Measurements from ENCODE around the gene DYRK1A. TPM values are rescaled to one million over a fixed set of nuclear protein-coding genes. Genes with fewer than 3 reads are reported as not detected.
"Not testable (repeated sequence)": the region's sequence is repeated elsewhere in the genome, so short reads cannot be mapped to it uniquely, and the experiment has no call there.

DYRK1A gene
- total and polyA plus RNA-seq, 2 donors from 2014 or later, result 14.5 to 78.0 TPM

DNA sequence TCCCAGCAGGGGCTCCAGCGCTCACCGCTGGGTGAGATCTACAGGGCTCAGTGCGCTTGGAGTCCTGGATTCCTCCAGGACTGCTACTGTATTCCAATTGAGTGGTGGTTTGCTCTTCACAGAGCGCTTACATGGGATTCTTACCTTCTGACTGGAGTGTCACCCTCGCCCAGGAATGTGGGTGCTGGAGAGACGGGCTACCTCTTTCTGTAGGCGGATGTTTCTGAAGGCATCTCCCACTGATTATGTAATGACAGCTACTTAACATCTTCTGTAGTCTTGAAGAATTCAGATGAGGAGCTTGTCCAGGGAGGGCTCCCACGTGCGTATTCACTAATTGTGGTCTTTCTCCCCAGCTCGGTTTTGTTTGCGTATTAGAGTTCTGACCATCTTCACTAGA, 154.2 kb downstream of the DYRK1A start:
- Histone ChIP-seq H3K27ac (ENCODE audit: low read depth in 2 of 2, low read length in 2 of 2) (no peak overlapping the region), H3K36me3 (ENCODE audit: control insufficient read depth in 2 of 3, insufficient read depth in 3 of 3, low read length in 3 of 3) (peaks cover 0 to 3% (median 0%) of the 10 kb centered on the region in 3 donors), H3K4me1 (ENCODE audit: control insufficient read depth in 2 of 3, insufficient read depth in 2 of 3, low read depth in 1 of 3, low read length in 3 of 3) (peaks cover 0 to 8% (median 4%) of the 10 kb centered on the region in 3 donors), H3K9me3 (ENCODE audit: control insufficient read depth in 2 of 3, insufficient read depth in 1 of 3, low read length in 3 of 3) (no peaks in the 10 kb centered on the region), H3K9ac (ENCODE audit: low read length in 3 of 3) (no peak overlapping the region), H3K4me3 (ENCODE audit: low read length in 3 of 3) (no peak overlapping the region), H3K27me3 (ENCODE audit: control insufficient read depth, insufficient read depth, low read length) (no peaks in the 10 kb centered on the region)
- no peak for FAIRE-seq
- TF ChIP-seq, protein P1, sequence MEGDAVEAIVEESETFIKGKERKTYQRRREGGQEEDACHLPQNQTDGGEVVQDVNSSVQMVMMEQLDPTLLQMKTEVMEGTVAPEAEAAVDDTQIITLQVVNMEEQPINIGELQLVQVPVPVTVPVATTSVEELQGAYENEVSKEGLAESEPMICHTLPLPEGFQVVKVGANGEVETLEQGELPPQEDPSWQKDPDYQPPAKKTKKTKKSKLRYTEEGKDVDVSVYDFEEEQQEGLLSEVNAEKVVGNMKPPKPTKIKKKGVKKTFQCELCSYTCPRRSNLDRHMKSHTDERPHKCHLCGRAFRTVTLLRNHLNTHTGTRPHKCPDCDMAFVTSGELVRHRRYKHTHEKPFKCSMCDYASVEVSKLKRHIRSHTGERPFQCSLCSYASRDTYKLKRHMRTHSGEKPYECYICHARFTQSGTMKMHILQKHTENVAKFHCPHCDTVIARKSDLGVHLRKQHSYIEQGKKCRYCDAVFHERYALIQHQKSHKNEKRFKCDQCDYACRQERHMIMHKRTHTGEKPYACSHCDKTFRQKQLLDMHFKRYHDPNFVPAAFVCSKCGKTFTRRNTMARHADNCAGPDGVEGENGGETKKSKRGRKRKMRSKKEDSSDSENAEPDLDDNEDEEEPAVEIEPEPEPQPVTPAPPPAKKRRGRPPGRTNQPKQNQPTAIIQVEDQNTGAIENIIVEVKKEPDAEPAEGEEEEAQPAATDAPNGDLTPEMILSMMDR (IDR thresholded peaks at IDR 0.05; ENCODE audit: borderline replicate concordance, extremely low read depth, insufficient read depth), result no peak
- no peak for DNase-seq
- intact Hi-C loops (cut with DNase I), result no loop called here

DNA sequence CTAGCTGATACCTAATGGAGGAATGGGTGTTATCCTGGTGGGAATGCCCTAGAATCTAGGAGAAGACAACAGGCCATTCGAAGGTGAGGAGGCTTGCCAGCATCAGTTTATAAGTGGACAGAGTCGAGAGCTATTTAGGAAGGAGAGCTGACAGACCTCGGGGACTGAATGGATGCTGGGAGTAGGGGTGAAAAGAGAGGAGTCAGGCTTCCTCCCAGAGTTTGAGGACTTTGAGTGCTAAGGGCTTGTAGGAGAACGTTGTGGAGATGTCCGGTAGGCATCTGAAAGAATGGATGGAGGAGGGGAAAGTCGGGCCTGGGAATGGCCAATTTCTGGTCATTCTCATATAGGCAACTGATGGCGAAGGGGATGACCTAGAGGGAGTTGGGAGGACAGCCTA, 155.1 kb downstream of the DYRK1A start:
- DNase-seq, result no peak
- intact Hi-C loops (cut with DNase I), result no loop called here
- Histone ChIP-seq H3K27me3 (ENCODE audit: control insufficient read depth, insufficient read depth, low read length) (no peaks in the 10 kb centered on the region), H3K9ac (ENCODE audit: low read length in 3 of 3) (no peak overlapping the region), H3K27ac (ENCODE audit: low read depth in 2 of 2, low read length in 2 of 2) (no peak overlapping the region), H3K4me1 (ENCODE audit: control insufficient read depth in 2 of 3, insufficient read depth in 2 of 3, low read depth in 1 of 3, low read length in 3 of 3) (peaks cover 0 to 5% (median 4%) of the 10 kb centered on the region in 3 donors), H3K36me3 (ENCODE audit: control insufficient read depth in 2 of 3, insufficient read depth in 3 of 3, low read length in 3 of 3) (no peaks in the 10 kb centered on the region), H3K9me3 (ENCODE audit: control insufficient read depth in 2 of 3, insufficient read depth in 1 of 3, low read length in 3 of 3) (no peaks in the 10 kb centered on the region), H3K4me3 (ENCODE audit: low read length in 3 of 3) (no peak overlapping the region)
- TF ChIP-seq, protein P1 (IDR thresholded peaks at IDR 0.05; ENCODE audit: borderline replicate concordance, extremely low read depth, insufficient read depth), result no peak
- FAIRE-seq, result no peak

DNA sequence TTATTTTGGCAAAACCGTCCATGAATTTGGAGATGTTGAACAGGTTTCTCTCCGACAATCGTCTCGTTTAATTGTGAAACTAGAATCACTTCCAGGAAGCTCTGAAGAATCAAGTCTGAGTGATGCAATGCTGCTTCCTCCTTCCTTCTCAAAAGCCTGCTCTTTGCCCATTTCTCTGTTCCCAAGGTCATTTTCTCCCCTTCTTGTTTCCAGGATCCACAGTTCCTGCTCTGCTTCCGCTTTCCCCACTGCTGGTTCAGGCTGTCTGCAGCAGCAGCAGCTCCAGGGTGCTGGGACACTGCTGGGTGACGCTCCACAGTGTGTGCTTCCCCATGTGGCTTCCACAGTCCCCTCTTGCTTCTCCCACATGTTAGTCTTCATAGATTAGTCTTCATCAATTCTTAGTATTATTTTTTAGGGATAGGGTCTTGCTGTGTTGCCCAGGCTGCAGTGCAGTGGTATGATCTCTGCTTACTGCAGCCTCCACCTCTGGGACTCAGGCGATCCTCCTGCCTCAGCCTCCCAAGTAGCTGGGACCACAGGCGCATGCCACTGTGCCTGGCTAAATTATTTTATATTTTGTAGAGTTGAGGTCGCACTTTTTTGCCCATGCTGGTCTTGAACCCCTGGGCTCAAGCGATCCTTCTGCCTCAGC, 156.2 kb downstream of the DYRK1A start:
- TF ChIP-seq, protein P1 (IDR thresholded peaks at IDR 0.05; ENCODE audit: borderline replicate concordance, extremely low read depth, insufficient read depth), result no peak
- intact Hi-C loops (cut with DNase I), result no loop called here
- no peak for FAIRE-seq

DNA sequence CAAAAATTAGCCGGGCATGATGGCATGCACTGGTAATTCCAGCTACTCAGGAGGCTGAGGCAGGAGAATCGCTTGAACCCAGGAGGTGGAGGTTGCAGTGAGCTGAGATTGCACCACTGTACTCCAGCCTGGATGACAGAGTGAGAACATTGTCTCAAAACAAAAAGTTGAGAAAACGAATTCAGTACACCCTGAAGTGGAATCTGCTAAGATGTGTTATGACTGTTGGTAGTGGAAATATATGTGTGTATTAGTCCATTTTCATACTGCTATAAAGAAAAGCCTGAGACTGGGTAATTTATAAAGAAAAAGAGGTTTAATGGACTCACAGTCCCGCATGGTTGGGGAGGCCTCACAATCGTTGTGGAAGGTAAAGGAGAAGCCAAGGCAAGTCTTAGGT, 158.4 kb downstream of the DYRK1A start:
- intact Hi-C loops (cut with DNase I); H3K9ac ChIP-seq (ENCODE audit: low read length in 3 of 3): not testable (repeated sequence)

More for the DNA sequence above, 156.2 kb downstream of the DYRK1A start:
- DNase-seq, result no peak
- no peak overlapping the region for H3K27ac ChIP-seq (ENCODE audit: low read depth in 2 of 2, low read length in 2 of 2)
- no peaks in the 10 kb centered on the region for H3K36me3 ChIP-seq (ENCODE audit: control insufficient read depth in 2 of 3, insufficient read depth in 3 of 3, low read length in 3 of 3)
- H3K4me3 ChIP-seq (ENCODE audit: low read length in 3 of 3), result no peak overlapping the region
- no peak overlapping the region for H3K9ac ChIP-seq (ENCODE audit: low read length in 3 of 3)
- no peaks in the 10 kb centered on the region for H3K27me3 ChIP-seq (ENCODE audit: control insufficient read depth, insufficient read depth, low read length)
- no peaks in the 10 kb centered on the region for H3K4me1 ChIP-seq (ENCODE audit: control insufficient read depth in 2 of 3, insufficient read depth in 2 of 3, low read depth in 1 of 3, low read length in 3 of 3)
- no peaks in the 10 kb centered on the region for H3K9me3 ChIP-seq (ENCODE audit: control insufficient read depth in 2 of 3, insufficient read depth in 1 of 3, low read length in 3 of 3)

More for the DNA sequence above, 158.4 kb downstream of the DYRK1A start:
- not testable (repeated sequence) for H3K4me1 ChIP-seq (ENCODE audit: control insufficient read depth in 2 of 3, insufficient read depth in 2 of 3, low read depth in 1 of 3, low read length in 3 of 3); FAIRE-seq; H3K36me3 ChIP-seq (ENCODE audit: control insufficient read depth in 2 of 3, insufficient read depth in 3 of 3, low read length in 3 of 3); H3K4me3 ChIP-seq (ENCODE audit: low read length in 3 of 3); H3K27me3 ChIP-seq (ENCODE audit: control insufficient read depth, insufficient read depth, low read length); H3K9me3 ChIP-seq (ENCODE audit: control insufficient read depth in 2 of 3, insufficient read depth in 1 of 3, low read length in 3 of 3); H3K27ac ChIP-seq (ENCODE audit: low read depth in 2 of 2, low read length in 2 of 2); DNase-seq

All from kidney (tissue), 14 donors.